ENCODE data around the gene NCR3LG1.

Gene NCR3LG1

DNA sequence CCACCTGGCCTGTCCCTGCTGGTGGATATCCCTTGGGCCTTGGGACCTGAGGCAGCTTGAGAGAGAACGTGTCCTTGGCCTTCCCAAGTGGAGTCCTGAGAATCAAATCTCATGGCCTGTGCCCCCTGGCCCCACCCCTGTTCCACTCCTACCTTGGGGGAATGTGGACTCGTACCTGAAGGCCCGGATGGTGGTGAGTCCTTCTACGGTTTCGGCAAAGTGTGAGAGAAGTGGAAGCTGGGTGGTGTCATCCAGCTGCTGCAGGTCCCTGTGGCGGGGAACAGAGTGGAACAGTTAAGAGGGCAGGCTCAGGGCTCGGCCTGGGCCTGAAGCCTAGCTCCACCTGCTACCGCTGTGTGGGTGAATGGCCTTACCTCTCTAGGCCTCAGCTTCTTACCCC is 50.9 kb downstream of the NCR3LG1 start:
- no peak overlapping the region for H3K4me3 ChIP-seq (ENCODE audit: low read length)
- TF ChIP-seq, protein P1, sequence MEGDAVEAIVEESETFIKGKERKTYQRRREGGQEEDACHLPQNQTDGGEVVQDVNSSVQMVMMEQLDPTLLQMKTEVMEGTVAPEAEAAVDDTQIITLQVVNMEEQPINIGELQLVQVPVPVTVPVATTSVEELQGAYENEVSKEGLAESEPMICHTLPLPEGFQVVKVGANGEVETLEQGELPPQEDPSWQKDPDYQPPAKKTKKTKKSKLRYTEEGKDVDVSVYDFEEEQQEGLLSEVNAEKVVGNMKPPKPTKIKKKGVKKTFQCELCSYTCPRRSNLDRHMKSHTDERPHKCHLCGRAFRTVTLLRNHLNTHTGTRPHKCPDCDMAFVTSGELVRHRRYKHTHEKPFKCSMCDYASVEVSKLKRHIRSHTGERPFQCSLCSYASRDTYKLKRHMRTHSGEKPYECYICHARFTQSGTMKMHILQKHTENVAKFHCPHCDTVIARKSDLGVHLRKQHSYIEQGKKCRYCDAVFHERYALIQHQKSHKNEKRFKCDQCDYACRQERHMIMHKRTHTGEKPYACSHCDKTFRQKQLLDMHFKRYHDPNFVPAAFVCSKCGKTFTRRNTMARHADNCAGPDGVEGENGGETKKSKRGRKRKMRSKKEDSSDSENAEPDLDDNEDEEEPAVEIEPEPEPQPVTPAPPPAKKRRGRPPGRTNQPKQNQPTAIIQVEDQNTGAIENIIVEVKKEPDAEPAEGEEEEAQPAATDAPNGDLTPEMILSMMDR (IDR thresholded peaks at IDR 0.05; ENCODE audit: insufficient read depth, low read depth, low read length, missing control alignments): no peak
- no peak for DNase-seq (ENCODE audit: low read depth)

DNA sequence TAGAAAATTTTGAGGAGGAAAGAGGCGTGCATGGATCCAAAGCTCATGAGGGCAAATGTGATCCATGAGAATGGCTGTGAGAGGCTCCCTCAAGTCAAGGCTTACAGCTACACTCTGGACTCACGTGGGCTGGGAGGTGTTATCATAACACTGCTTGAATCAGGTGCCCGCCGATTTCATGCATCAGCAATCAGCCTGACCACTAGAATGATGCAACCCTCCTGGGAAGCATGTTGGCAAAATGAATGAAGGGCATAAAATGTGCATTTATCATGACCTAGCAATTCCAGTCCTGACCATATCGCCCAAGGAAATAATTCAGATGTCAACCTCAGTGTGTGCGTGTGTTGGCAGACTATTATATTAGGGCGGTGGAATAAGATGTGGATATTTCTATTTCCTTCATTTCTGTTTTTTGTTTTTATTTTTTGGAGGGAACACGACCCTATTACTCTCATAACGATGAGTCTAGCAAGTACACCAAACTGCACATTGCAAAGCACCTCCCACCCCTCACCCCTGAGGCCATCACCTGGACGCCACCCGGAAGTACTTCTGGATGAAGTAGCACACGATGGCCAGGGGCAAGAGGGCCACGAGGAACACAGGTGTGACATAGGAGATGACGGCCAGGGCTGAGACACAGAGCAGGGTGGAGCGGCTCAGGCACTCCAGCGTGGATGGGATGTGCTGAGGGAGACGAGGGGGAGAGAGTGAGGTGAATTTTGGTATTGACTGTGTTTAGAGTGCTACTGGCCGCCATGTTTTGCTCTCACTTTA is 52.6 kb downstream of the NCR3LG1 start:
- TF ChIP-seq, protein P1 (IDR thresholded peaks at IDR 0.05; ENCODE audit: insufficient read depth, low read depth, low read length, missing control alignments): no peak

DNA sequence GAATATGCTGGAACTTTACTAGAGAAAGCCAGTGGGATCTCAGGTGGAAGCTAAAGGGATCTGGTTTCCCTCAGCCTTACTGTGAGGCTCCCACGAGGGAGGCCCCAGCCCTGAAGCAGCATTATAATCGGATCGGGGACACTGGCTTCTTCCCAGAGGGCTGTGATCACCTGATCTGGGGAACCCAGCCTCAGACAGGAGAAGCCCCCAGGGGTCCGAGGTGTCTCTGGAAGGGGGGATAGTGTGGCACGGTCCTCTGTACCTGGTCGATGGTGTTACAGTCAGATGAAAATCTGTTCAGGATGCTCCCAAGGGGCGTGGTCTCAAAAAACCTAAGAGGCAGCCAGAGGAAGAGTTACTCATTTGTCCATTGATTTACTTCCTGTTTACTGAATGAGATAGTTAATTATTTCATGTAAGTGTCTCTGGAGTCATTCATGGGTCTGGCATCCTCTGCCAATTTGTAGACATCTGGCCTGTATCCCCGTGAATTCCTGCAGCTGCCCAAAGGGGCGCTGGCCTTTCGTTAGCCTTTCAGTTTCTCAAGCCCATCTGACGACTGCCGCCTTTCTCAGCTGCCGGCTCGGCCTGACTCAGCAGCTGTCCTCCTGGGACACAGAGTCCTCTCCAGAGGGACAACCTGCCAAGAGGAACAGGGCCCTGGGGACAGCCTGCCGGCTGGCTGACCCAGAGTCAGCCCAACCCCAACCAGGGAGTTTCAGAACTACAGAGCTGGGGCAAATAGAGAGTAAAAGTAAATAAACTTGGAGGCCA is 53.8 kb downstream of the NCR3LG1 start:
- TF ChIP-seq, protein P1 (IDR thresholded peaks at IDR 0.05; ENCODE audit: insufficient read depth, low read depth, low read length, missing control alignments): no peak
- peak; percentile 23 for DNase-seq (ENCODE audit: low read depth)
- no peak overlapping the region for H3K4me3 ChIP-seq (ENCODE audit: low read length)

More for the DNA sequence above, 52.6 kb downstream of the NCR3LG1 start:
- no peak overlapping the region for H3K4me3 ChIP-seq (ENCODE audit: low read length)
- DNase-seq (ENCODE audit: low read depth): no peak

DNA sequence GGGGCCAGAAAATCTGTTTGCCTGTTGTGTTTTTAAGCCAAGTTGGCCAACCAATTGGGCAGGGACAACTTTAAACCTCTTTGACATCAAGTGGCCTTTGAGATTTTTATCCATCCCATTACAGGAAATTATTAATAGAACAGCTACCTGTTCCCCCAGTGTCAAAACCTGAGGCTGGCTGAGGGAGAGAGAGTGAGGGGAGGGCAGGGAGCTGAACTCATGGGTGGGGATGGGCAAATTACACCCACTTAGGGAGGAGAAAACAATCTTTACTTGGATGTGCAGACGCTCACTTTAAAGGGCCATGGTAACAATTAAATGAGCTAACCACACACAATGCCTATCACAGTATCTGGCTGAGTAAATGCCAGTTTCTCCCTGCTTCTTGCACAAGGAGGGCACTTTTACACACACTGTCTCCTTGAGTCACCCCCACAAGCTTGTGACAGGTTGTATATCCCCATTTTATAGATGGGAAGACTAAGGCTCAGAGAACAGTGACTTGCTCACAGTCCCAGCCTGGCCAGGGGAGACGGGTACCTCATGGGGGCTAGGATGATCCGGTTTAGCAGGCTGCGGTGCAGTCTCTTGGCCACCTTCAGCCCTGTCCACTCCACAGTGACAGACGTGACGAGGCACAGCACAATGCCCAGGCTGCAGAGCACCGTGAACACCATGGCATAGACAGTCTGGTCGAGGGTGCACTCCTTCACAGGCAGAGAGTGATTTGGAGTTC is 54.6 kb downstream of the NCR3LG1 start:
- no peak overlapping the region for H3K4me3 ChIP-seq (ENCODE audit: low read length)
- TF ChIP-seq, protein P1 (IDR thresholded peaks at IDR 0.05; ENCODE audit: insufficient read depth, low read depth, low read length, missing control alignments): no peak
- no peak for DNase-seq (ENCODE audit: low read depth)

DNA sequence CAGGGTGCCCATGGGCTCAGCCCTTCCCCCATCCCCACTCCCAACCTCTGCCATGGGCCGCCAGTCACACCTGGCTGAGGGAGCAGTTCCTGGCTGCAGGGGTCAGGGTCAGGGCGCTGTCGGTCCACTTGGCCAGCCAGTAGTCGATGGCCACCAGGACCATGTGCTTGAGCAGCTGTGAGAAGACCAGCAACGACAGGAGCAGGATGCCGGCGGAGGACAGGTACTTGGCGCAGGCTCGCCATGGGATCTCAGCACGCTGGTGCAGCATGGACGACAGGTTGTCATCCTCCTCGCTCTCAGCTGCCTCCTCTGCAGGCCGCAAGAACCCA is 55.2 kb downstream of the NCR3LG1 start:
- no peak overlapping the region for H3K4me3 ChIP-seq (ENCODE audit: low read length)
- no peak for DNase-seq (ENCODE audit: low read depth)
- TF ChIP-seq, protein P1 (IDR thresholded peaks at IDR 0.05; ENCODE audit: insufficient read depth, low read depth, low read length, missing control alignments): no peak

DNA sequence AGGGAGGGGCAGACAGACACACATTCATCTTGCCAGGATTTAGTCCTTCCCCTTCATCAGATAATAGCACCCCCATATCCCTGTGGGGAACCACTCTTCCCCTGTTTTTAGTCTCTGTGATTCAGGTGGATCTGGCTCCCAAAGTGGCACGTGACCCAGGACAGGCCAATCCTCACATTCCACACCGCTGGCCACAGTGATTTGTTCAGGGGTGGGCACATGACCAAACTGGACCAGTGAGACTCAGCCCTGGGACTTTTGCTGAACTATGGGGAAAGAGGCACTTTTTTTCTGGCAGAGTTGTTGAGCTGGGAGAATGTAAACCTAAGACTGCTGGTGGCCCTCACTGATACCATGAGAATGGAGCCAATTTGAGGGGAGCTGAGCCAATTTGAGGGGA is 56.0 kb downstream of the NCR3LG1 start:
- TF ChIP-seq, protein P1 (IDR thresholded peaks at IDR 0.05; ENCODE audit: insufficient read depth, low read depth, low read length, missing control alignments): no peak
- no peak overlapping the region for H3K4me3 ChIP-seq (ENCODE audit: low read length)
- no peak for DNase-seq (ENCODE audit: low read depth)
